ENCODE measurements around the gene LPXN.

GRCh38 chr11:58494101-58494500 is 81.6 kb downstream of the LPXN start:
- TF ChIP-seq CTCF (IDR thresholded peaks at IDR 0.05; ENCODE audit: low read length): no peak
- no peak for TF ChIP-seq EZH2 (IDR thresholded peaks at IDR 0.05; ENCODE audit: borderline replicate concordance, low read length)

Measured in OCI-LY1 (cell line).